KMS-11 (cell line): ENCODE data around the gene ADAMTS2.

ENCODE experiments used
- H2AFZ ChIP-seq: fragments of 200-600 bp; sonication (generic); 2 replicates; pipeline ENCODE4 v1.6.1; 2016; ENCODE audit warnings: antibody characterized with exemption, mixed run types, low read depth
- H3K27ac ChIP-seq: fragments of 200-600 bp; sonication (generic); 2 replicates; pipeline ENCODE4 v1.6.1; 2016; ENCODE audit warnings: mild to moderate bottlenecking, mixed run types
- H3K27me3 ChIP-seq: fragments of 200-600 bp; sonication (generic); 2 replicates; pipeline ENCODE4 v1.6.1; 2017; ENCODE audit warnings: mild to moderate bottlenecking, low read depth, mixed run types, moderate library complexity; ENCODE audit not compliant: insufficient read depth
- H3K36me3 ChIP-seq: fragments of 200-600 bp; sonication (generic); 2 replicates; pipeline ENCODE4 v1.6.1; 2017; ENCODE audit warnings: mild to moderate bottlenecking, mixed run types; ENCODE audit not compliant: insufficient read depth
- H3K4me1 ChIP-seq: fragments of 200-600 bp; sonication (generic); 2 replicates; pipeline ENCODE4 v1.6.1; 2016; ENCODE audit warnings: mild to moderate bottlenecking, low read depth, mixed run types; ENCODE audit not compliant: poor library complexity, severe bottlenecking
- H3K4me2 ChIP-seq: fragments of 200-600 bp; sonication (generic); 2 replicates; pipeline ENCODE4 v1.7.0; 2016; ENCODE audit warnings: mild to moderate bottlenecking, mixed run types
- H3K4me3 ChIP-seq: fragments of 200-600 bp; sonication (generic); IDR thresholded peaks from 2 replicates; pipeline ENCODE4 v1.6.1; 2017; ENCODE audit warnings: low read depth, low read length, mixed read lengths; ENCODE audit not compliant: insufficient read depth
- H3K79me2 ChIP-seq: fragments of 200-600 bp; sonication (generic); 2 replicates; pipeline ENCODE4 v1.6.1; 2016; ENCODE audit warnings: low read depth, mixed run types; ENCODE audit not compliant: insufficient read depth
- H3K9ac ChIP-seq: fragments of 200-600 bp; sonication (generic); 2 replicates; pipeline ENCODE4 v1.6.1; 2016; ENCODE audit warnings: mild to moderate bottlenecking, mixed run types
- H4K20me1 ChIP-seq: fragments of 200-600 bp; sonication (generic); 2 replicates; pipeline ENCODE4 v1.6.1; 2016; ENCODE audit warnings: mild to moderate bottlenecking, mixed run types; ENCODE audit not compliant: insufficient read depth
- TF ChIP-seq, protein P1 (sequence below): fragments of 200-600 bp; sonication (generic); conservative IDR thresholded peaks from 2 replicates; pipeline ENCODE4 v1.6.1; 2017; ENCODE audit warnings: low read depth, mild to moderate bottlenecking, antibody characterized with exemption, low read length, moderate library complexity, mixed read lengths

ADAMTS2 gene

DNA sequence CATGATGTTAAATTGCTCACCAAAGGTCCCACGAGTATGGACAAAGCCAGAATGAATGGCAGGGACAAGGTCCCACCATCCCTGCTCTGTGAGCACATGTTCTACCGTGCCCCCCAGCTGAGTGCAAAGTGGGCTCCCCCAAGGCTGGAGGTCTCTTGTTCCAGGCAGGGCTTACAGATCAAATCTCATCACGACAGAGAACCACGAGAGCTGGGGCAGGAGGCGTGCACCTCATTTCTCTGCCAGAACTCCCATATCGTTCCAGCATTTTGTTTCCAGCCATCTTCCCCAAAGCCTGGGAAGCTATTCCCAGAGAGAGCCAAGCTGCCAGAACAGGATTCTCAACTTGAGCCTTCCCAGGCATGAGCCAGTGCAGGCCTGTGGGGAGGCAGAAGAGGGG, 176.6 kb downstream of the ADAMTS2 start:
- Histone ChIP-seq H3K4me3 (no peak overlapping the region), H3K79me2 (no peaks in the 10 kb centered on the region), H3K9ac (no peak overlapping the region), H3K27me3 (no peaks in the 10 kb centered on the region), H2AFZ (no peak overlapping the region), H3K27ac (no peak overlapping the region), H3K36me3 (no peaks in the 10 kb centered on the region), H3K4me2 (no peak overlapping the region), H4K20me1 (no peaks in the 10 kb centered on the region), H3K4me1 (no peaks in the 10 kb centered on the region)
- TF ChIP-seq, protein P1, sequence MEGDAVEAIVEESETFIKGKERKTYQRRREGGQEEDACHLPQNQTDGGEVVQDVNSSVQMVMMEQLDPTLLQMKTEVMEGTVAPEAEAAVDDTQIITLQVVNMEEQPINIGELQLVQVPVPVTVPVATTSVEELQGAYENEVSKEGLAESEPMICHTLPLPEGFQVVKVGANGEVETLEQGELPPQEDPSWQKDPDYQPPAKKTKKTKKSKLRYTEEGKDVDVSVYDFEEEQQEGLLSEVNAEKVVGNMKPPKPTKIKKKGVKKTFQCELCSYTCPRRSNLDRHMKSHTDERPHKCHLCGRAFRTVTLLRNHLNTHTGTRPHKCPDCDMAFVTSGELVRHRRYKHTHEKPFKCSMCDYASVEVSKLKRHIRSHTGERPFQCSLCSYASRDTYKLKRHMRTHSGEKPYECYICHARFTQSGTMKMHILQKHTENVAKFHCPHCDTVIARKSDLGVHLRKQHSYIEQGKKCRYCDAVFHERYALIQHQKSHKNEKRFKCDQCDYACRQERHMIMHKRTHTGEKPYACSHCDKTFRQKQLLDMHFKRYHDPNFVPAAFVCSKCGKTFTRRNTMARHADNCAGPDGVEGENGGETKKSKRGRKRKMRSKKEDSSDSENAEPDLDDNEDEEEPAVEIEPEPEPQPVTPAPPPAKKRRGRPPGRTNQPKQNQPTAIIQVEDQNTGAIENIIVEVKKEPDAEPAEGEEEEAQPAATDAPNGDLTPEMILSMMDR: no peak

DNA sequence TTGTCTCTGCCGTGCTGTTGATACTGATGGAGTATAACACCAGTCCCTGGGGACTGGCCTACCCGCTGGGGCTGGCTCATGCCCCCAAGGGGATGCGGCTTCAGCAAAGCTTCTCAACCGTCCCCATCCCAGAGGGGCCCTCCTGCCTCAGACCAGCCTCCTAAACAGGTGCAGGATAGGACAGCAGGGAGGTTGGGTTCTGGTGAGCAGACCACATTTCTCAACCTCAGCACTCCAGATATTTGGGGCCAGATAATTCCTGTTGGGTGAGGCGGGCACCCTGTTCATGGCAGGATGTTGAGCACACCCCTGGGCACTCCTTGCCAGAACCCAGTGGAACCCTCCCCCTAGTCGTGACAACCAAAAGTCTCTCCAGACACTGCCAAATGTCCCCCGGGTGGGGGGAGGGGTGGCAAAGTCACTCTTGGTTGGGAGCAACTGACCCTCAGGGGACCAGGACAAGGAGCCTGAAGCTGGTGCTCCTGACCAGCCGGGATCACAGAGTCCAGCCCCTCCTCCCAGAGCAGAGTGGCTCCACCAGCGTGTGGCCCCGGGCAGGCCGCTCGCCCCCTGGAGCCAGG, 177.3 kb downstream of the ADAMTS2 start:
- Histone ChIP-seq H3K36me3 (no peaks in the 10 kb centered on the region), H3K27ac (no peak overlapping the region), H3K4me2 (no peak overlapping the region), H3K4me3 (no peak overlapping the region), H4K20me1 (no peaks in the 10 kb centered on the region), H3K9ac (no peak overlapping the region), H2AFZ (no peak overlapping the region), H3K79me2 (no peaks in the 10 kb centered on the region), H3K4me1 (no peaks in the 10 kb centered on the region), H3K27me3 (no peaks in the 10 kb centered on the region)
- TF ChIP-seq, protein P1: no peak

DNA sequence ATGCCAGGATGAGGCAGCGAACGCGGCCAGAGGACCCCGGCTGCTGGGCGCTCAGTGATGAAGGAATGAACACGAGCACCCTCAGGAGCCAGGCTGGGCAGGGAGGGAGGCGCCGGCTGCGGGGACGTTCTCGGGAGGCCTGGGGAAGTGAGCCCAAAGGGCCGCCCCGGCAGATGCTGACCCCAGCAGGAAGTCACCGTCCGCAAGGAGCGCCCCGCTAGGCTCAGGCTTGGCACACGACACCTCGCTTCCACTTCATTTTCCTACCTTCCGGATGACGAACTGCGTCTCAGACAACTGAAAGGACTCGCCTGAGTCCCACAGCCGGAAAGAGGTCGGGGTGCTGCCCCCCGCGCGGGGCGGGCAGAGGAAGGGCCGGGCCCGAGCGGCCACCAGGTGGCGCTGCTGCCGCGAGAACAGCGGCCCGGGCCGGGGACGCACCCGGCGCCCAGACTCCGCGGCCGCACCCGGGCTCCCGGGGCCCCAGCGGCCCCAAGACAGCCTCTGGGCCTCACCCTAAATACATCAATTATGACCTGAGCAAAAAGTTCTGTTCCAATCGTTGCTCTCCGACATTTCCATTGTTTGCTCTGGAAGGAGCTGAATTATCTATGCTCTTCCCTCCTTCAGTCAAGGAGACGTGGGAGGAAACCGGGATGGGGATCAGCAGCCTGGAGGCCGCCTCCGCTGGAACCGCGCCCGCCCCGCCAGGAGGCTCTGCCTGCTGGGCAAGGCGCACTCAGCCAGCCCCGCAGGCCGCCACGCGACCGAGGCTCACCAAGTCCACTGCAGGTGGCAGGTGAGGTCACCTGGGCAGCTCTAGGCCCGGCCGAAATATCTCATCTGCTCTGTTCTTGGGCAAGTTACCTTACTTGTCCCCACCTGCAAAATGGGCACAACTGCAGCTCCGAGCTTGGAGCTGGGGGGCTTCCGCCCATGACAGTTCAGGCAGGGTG, 178.1 kb downstream of the ADAMTS2 start:
- TF ChIP-seq, protein P1: no peak; the same call in 1 of the 2 replicates
- Histone ChIP-seq H3K79me2 (no peaks in the 10 kb centered on the region), H3K4me2 (no peak overlapping the region), H3K9ac (no peak overlapping the region), H3K27ac (no peak overlapping the region), H3K27me3 (no peaks in the 10 kb centered on the region), H4K20me1 (no peaks in the 10 kb centered on the region), H2AFZ (no peak overlapping the region), H3K4me3 (no peak overlapping the region), H3K4me1 (no peaks in the 10 kb centered on the region), H3K36me3 (no peaks in the 10 kb centered on the region)

DNA sequence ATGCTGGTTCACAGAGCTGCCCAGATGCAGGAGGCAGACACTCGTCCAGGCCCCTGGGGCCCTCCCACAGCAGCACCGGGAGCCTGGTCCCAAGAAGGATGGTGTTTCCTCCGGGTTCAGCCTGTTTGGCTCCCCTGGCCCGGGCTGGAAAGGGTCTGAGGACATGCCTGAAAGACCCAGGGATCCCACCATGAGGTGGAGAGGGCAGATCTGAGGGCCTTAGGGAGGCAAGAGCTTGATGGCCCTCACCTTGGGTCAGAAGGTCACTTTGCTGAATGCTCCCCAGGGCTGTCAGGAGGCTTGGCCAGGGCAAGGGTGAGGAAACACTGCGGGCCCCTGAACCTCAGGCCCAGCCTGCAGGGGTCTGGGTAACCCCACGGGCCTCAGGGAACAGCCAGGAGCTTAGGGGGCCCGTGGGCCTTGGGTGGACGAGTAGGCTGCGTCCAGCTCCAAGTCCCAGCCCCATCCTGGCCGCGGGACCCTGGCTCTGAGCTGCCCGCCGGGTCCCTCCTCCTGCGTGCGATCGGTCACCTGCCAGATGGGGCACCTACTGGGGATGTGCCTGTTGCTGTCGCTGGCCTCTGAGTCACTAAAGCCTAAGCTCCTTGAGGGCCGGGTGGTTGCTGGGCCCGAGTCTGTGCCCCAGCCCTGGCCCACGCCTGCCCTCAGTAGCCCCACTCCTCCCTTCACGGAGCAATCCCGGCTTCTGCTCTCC, 178.9 kb downstream of the ADAMTS2 start:
- no peak overlapping the region for H2AFZ ChIP-seq
- H3K4me2 ChIP-seq: no peak overlapping the region

More for the DNA sequence above, 178.9 kb downstream of the ADAMTS2 start:
- no peak overlapping the region for H3K27ac ChIP-seq
- H3K36me3 ChIP-seq: no peaks in the 10 kb centered on the region
- no peaks in the 10 kb centered on the region for H3K79me2 ChIP-seq
- H3K9ac ChIP-seq: no peak overlapping the region
- no peaks in the 10 kb centered on the region for H4K20me1 ChIP-seq
- H3K4me3 ChIP-seq: no peak overlapping the region
- no peaks in the 10 kb centered on the region for H3K4me1 ChIP-seq
- no peaks in the 10 kb centered on the region for H3K27me3 ChIP-seq
- TF ChIP-seq, protein P1: no peak
